IMR-90 (cell line): Measurements from ENCODE around the gene DPEP3. TPM values are rescaled to one million over a fixed set of nuclear protein-coding genes. Genes with fewer than 3 reads are reported as not detected.

ENCODE experiments used
- ATAC-seq: fragments of 200-7000 bp; cut with Tn5 transposase; 2 replicates; pipeline ENCODE4 v1.9.1; 2020; ENCODE audit warnings: low read depth, mild to moderate bottlenecking, moderate library complexity
- BruUV-seq: library from RNA; stranded (reverse); fragments of 400-500 nt; replicated peaks from 2 replicates; lab custom pipeline; 2021; lab: Mats Ljungman, UMichigan
- CTCF ChIA-PET: fragments of 300-600 bp; formaldehyde crosslinking; extraction: SDS; loops from one replicate; lab custom pipeline; 2021; ENCODE audit warnings: antibody characterized with exemption; lab: Yijun Ruan, JAX
- POLR2A ChIA-PET: fragments of 300-600 bp; sonication (Branson Sonifier 250); formaldehyde crosslinking; loops from one replicate; lab custom pipeline; 2022; ENCODE audit warnings: antibody characterized with exemption; ENCODE audit not compliant: unreplicated experiment; lab: Charles Lee
- DNase-seq: peaks from one replicate; pipeline ENCODE4 v3.0.0; 2013
- H2AFZ ChIP-seq: replicated peaks from 2 replicates; pipeline ENCODE3; 2013; ENCODE audit warnings: low read length, mild to moderate bottlenecking; ENCODE audit not compliant: poor library complexity
- H2AK5ac ChIP-seq: 2 replicates; pipeline ENCODE4 v1.6.1; 2013; ENCODE audit warnings: low read depth, low read length, inconsistent platforms
- H2AK9ac ChIP-seq: replicated peaks from 2 replicates; pipeline ENCODE3; 2013; ENCODE audit warnings: mild to moderate bottlenecking, low read depth, low read length, moderate library complexity; ENCODE audit not compliant: poor library complexity
- H2BK120ac ChIP-seq: 2 replicates; pipeline ENCODE4 v1.6.1; 2013; ENCODE audit warnings: low read depth, low read length, inconsistent platforms
- H2BK15ac ChIP-seq: 3 replicates; pipeline ENCODE4 v1.6.1; 2013; ENCODE audit warnings: low read depth, low read length, inconsistent platforms
- H2BK20ac ChIP-seq: 2 replicates; pipeline ENCODE4 v1.6.1; 2013; ENCODE audit warnings: low read depth, mild to moderate bottlenecking, inconsistent platforms, low read length, moderate library complexity
- H2BK5ac ChIP-seq: 2 replicates; pipeline ENCODE4 v1.6.1; 2013; ENCODE audit warnings: mild to moderate bottlenecking, low read depth, low read length, inconsistent platforms; ENCODE audit not compliant: poor library complexity, severe bottlenecking
- H3K14ac ChIP-seq: replicated peaks from 2 replicates; pipeline ENCODE4 v1.6.1; 2013; ENCODE audit warnings: low read depth, low read length, inconsistent platforms
- H3K18ac ChIP-seq: 2 replicates; pipeline ENCODE4 v1.6.1; 2013; ENCODE audit warnings: low read depth, low read length, control low read depth
- H3K23ac ChIP-seq: 2 replicates; pipeline ENCODE4 v1.6.1; 2013; ENCODE audit warnings: low read depth, low read length, inconsistent platforms
- H3K27ac ChIP-seq: 2 replicates; pipeline ENCODE4 v1.5.1; 2013; ENCODE audit warnings: mild to moderate bottlenecking, control low read depth, low read length; ENCODE audit not compliant: insufficient read depth
- H3K27me3 ChIP-seq: 2 replicates; pipeline ENCODE4 v1.6.1; 2013; ENCODE audit warnings: low read length; ENCODE audit not compliant: control insufficient read depth, insufficient read depth
- H3K36me3 ChIP-seq: 2 replicates; pipeline ENCODE4 v1.6.1; 2013; ENCODE audit warnings: low read length, mixed read lengths; ENCODE audit not compliant: control insufficient read depth, insufficient read depth
- H3K4ac ChIP-seq: 2 replicates; pipeline ENCODE4 v1.6.1; 2013; ENCODE audit warnings: low read depth, low read length, inconsistent platforms
- H3K4me1 ChIP-seq: 2 replicates; pipeline ENCODE4 v1.6.1; 2013; ENCODE audit warnings: low read length, mixed read lengths; ENCODE audit not compliant: control insufficient read depth, insufficient read depth
- H3K4me2 ChIP-seq: 2 replicates; pipeline ENCODE4 v1.6.1; 2013; ENCODE audit warnings: low read depth, mild to moderate bottlenecking, control low read depth, low read length, moderate library complexity
- H3K4me3 ChIP-seq: 2 replicates; pipeline ENCODE4 v1.5.1; 2013; ENCODE audit warnings: low read depth, mild to moderate bottlenecking, control low read depth, low read length, moderate library complexity; ENCODE audit not compliant: insufficient read depth
- H3K56ac ChIP-seq: 2 replicates; pipeline ENCODE4 v1.6.1; 2013; ENCODE audit warnings: low read length, inconsistent platforms; ENCODE audit not compliant: insufficient read depth; ENCODE audit errors: extremely low read depth
- H3K79me1 ChIP-seq, 2 experiments: 2 replicates each; pipeline ENCODE4 v1.6.1; 2013; ENCODE audit warnings: low read length in 2 of 2, inconsistent platforms in 1 of 2, low read depth in 1 of 2
- H3K9ac ChIP-seq: 2 replicates; pipeline ENCODE4 v1.6.1; 2013; ENCODE audit warnings: low read depth, low read length, control low read depth
- H3K9me1 ChIP-seq: 2 replicates; pipeline ENCODE4 v1.6.1; 2013; ENCODE audit warnings: low read length, inconsistent platforms; ENCODE audit not compliant: insufficient read depth
- H3K9me3 ChIP-seq: 2 replicates; pipeline ENCODE4 v1.6.1; 2013; ENCODE audit warnings: low read length; ENCODE audit not compliant: control insufficient read depth, insufficient read depth
- H4K20me1 ChIP-seq: 2 replicates; pipeline ENCODE4 v1.6.1; 2013; ENCODE audit warnings: low read length, inconsistent platforms; ENCODE audit not compliant: insufficient read depth
- H4K5ac ChIP-seq: 2 replicates; pipeline ENCODE4 v1.6.1; 2013; ENCODE audit warnings: mild to moderate bottlenecking, low read depth, low read length, control low read depth
- H4K8ac ChIP-seq, 2 experiments: 2 replicates each; pipeline ENCODE4 v1.6.1; 2013; ENCODE audit warnings: low read depth in 2 of 2, low read length in 2 of 2, control low read depth in 1 of 2, inconsistent platforms in 1 of 2
- H4K91ac ChIP-seq: 2 replicates; pipeline ENCODE4 v1.6.1; 2013; ENCODE audit warnings: low read depth, low read length, inconsistent platforms; ENCODE audit not compliant: insufficient read depth
- MAZ ChIP-seq: IDR thresholded peaks from 2 replicates; pipeline ENCODE4 v1.6.1; 2012; ENCODE audit warnings: low read depth, mild to moderate bottlenecking, low read length, improper control_type of control experiment, moderate library complexity, borderline replicate concordance
- POLR2A ChIP-seq: IDR thresholded peaks from 2 replicates; pipeline ENCODE4 v1.6.1; 2012; ENCODE audit warnings: mild to moderate bottlenecking, low read depth, low read length
- RAD21 ChIP-seq: IDR thresholded peaks from 2 replicates; pipeline ENCODE4 v1.6.1; 2012; ENCODE audit warnings: low read length, improper control_type of control experiment
- WGBS, 2 experiments: methylation state at CpG; one replicate each; pipeline versions ENCODE4 v1.1.5 to v1.1.7; 2013; ENCODE audit warnings: missing lambda C conversion rate in 2 of 2; ENCODE audit not compliant: insufficient read length in 1 of 2; ENCODE audit errors: extremely low coverage in 2 of 2; 5-methylcytosine and 5-hydroxymethylcytosine counted together
- dilution Hi-C: fragments of 300-500 bp; cut with HindIII; formaldehyde crosslinking; loops from one replicate; pipeline ENCODE4 v1.14.3; 2018; ENCODE audit warnings: low sequenced_read_pairs; ENCODE audit not compliant: unreplicated experiment
- in situ Hi-C: fragments of 300-500 bp; cut with MboI; formaldehyde crosslinking; loops from 3 replicates; pipeline ENCODE4 v1.14.3; 2019; ENCODE audit warnings: low sequenced_read_pairs, inconsistent platforms, mixed read lengths
- intact Hi-C: fragments of 100-400 bp; cut with micrococcal nuclease; formaldehyde crosslinking; loops from 2 replicates; pipeline ENCODE4 v1.10.0; 2022
- microRNA-seq, 2 experiments: library from miRNA; stranded (forward) in 1 of 2; unstranded in 1 of 2; fragments of 10-50 nt in 1 of 2; fragments of <30 nt in 1 of 2; gene quantifications in 1 of 2; microRNA quantifications in 1 of 2; one replicate each; pipeline versions ENCODE3 to v1.1.0; 2013 to 2020; ENCODE audit not compliant: insufficient read depth in 1 of 2, insufficient read length in 1 of 2, unreplicated experiment in 1 of 2
- polyA plus RNA-seq, 3 experiments: library from polyadenylated mRNA; depleted of rRNA; stranded (reverse); fragments of >200 nt; gene quantifications; 2 replicates each; pipeline ENCODE4 v1.2.3, GENCODE V29; 2012; ENCODE audit warnings: low replicate concordance in 1 of 3
- small RNA-seq, 5 experiments: library from RNA; depleted of rRNA; stranded (forward); fragments of <200 nt; gene quantifications; one replicate each; pipeline ENCODE3, GENCODE V24; 2012
- total RNA-seq: library from RNA; depleted of rRNA; stranded (reverse); fragments of >200 nt; gene quantifications from 2 replicates; pipeline ENCODE4 v1.2.3, GENCODE V29; 2012; rRNA removed
- TF ChIP-seq, protein P1 (sequence below): conservative IDR thresholded peaks from 2 replicates; pipeline ENCODE4 v1.5.1; 2012; ENCODE audit warnings: mild to moderate bottlenecking, low read depth, low read length, improper control_type of control experiment

Gene DPEP3
- total and polyA plus RNA-seq, 2 of the 4 experiments (the other 2 are of a cell fraction), result not detected

DNA sequence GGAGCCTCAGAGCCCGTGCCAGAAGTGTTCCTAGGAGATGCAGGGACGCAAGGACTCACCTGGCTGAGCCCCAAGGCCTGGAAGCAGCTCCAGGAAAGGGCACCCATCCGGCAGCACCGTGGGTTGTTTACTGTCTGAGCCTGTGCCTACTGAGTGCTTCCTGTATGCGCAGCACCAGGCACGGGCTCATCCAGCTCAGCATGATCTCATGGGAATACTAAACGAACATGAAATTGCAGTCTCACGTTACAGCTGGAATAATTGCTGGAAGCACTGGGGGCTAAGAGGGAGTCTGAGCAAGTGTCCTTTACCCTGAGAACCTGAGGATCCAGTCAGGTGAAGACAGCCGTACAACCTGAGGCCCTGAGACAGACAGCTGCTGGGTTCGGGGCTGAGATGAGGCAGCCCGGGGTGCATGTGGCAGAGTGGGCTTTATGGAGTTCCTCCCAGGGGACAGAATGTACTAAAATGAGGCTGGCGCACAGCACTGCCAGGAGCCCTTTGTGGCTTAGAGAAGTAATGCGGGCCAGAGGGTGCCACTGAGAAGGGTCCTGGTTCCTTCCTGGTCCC is 54.0 kb downstream of the DPEP3 start:
- H3K27ac ChIP-seq, result no peak overlapping the region
- H3K14ac ChIP-seq, result no peak overlapping the region
- H2BK15ac ChIP-seq, result no peak overlapping the region
- WGBS, 2 experiments, result 73% methylated on average over 8 of the region's 13 CpGs; no CpG with 5 or more reads in 1 of the 2 experiments
- no peaks in the 10 kb centered on the region for H3K4me1 ChIP-seq
- no peak overlapping the region for H2BK20ac ChIP-seq
- H2AFZ ChIP-seq, result no peak overlapping the region
- no peak overlapping the region for H2BK120ac ChIP-seq
- no peaks in the 10 kb centered on the region for H3K9me3 ChIP-seq
- H3K23ac ChIP-seq, result no peak overlapping the region
- no peaks in the 10 kb centered on the region for H3K27me3 ChIP-seq
- no peak overlapping the region for H3K18ac ChIP-seq
- DNase-seq (peak; percentile 30), ATAC-seq (peak; percentile 9; the same call in 1 of the 2 replicates)
- no peak overlapping the region for H2AK9ac ChIP-seq
- H2BK5ac ChIP-seq, result no peak overlapping the region
- H4K8ac ChIP-seq, result no peak overlapping the region
- no peak overlapping the region for H3K56ac ChIP-seq
- TF ChIP-seq POLR2A (no peak), MAZ (no peak), RAD21 (0 out of 2 replicates have a peak, but pooled peaks have one; percentile 4)
- TF ChIP-seq, protein P1, sequence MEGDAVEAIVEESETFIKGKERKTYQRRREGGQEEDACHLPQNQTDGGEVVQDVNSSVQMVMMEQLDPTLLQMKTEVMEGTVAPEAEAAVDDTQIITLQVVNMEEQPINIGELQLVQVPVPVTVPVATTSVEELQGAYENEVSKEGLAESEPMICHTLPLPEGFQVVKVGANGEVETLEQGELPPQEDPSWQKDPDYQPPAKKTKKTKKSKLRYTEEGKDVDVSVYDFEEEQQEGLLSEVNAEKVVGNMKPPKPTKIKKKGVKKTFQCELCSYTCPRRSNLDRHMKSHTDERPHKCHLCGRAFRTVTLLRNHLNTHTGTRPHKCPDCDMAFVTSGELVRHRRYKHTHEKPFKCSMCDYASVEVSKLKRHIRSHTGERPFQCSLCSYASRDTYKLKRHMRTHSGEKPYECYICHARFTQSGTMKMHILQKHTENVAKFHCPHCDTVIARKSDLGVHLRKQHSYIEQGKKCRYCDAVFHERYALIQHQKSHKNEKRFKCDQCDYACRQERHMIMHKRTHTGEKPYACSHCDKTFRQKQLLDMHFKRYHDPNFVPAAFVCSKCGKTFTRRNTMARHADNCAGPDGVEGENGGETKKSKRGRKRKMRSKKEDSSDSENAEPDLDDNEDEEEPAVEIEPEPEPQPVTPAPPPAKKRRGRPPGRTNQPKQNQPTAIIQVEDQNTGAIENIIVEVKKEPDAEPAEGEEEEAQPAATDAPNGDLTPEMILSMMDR, result no peak
- peaks cover 53% of the 10 kb centered on the region for H4K20me1 ChIP-seq
- no peak overlapping the region for H2AK5ac ChIP-seq
- no peak overlapping the region for H4K91ac ChIP-seq
- in situ Hi-C loops, result loop anchor here (5.0 to 25.0 kb wide), 3 partner anchors 114 to 389 kb away; partner anchors contain the start of gene RIPOR1
- intact Hi-C loops, result no loop called here
- H3K9me1 ChIP-seq, result no peaks in the 10 kb centered on the region
- ChIA-PET CTCF (interaction anchor here (1.3 kb wide), 1 partner anchor 110 kb away, joined by 4 read pairs; no protein-coding TSS in a partner anchor), POLR2A (no interaction called here)
- no peak overlapping the region for H3K4ac ChIP-seq
- H3K4me3 ChIP-seq, result no peak overlapping the region
- no peak overlapping the region for H3K4me2 ChIP-seq
- H3K79me1 ChIP-seq, result peaks cover 5 to 44% of the 10 kb centered on the region in 2 experiments; a peak in 2 of 4 replicates
- no TSS peak for BruUV-seq
- no peak overlapping the region for H4K5ac ChIP-seq
- dilution Hi-C loops, result no loop called here
- no peak overlapping the region for H3K9ac ChIP-seq
- peaks cover 29% of the 10 kb centered on the region for H3K36me3 ChIP-seq

Small RNAs within 50 kb of the gene (microRNA-seq; reads per million reads assigned to microRNA genes)
- not detected for gene RNU6-359P (ENCODE audit: insufficient read depth, insufficient read length)

Small RNAs within 50 kb of the gene (small RNA-seq; reads per million reads assigned to genes)
- 0 to 28.3 (median 0.07) reads per million in 5 experiments for gene RNU6-359P

Other genes starting within 250 kb of the DPEP3 start
- 2.2 and 2.7 TPM in 2 replicates for gene RANBP10, start 173.9 kb downstream of the DPEP3 start, total RNA-seq
- gene RANBP10, start 173.9 kb downstream of the DPEP3 start, polyA plus RNA-seq (2012; rRNA removed), result 12.1 and 13.0 TPM in 2 replicates
- 0.56 and 0.72 TPM in 2 replicates for gene TSNAXIP1, start 173.6 kb downstream of the DPEP3 start, total RNA-seq
- 1.4 and 1.6 TPM in 2 replicates for gene TSNAXIP1, start 173.6 kb downstream of the DPEP3 start, polyA plus RNA-seq (2012; rRNA removed)
- gene THAP11, start 138.2 kb downstream of the DPEP3 start, total RNA-seq, result 13.3 and 13.9 TPM in 2 replicates
- gene THAP11, start 138.2 kb downstream of the DPEP3 start, polyA plus RNA-seq (2012; rRNA removed), result 14.5 and 16.7 TPM in 2 replicates
- gene NUTF2, start 133.6 kb downstream of the DPEP3 start, total RNA-seq, result 42.7 and 55.0 TPM in 2 replicates
- gene NUTF2, start 133.6 kb downstream of the DPEP3 start, polyA plus RNA-seq (2012; rRNA removed), result 361 and 399 TPM in 2 replicates
- gene CENPT, start 132.8 kb downstream of the DPEP3 start, total RNA-seq, result 33.3 TPM in 2 replicates
- 83.1 and 86.4 TPM in 2 replicates for gene CENPT, start 132.8 kb downstream of the DPEP3 start, polyA plus RNA-seq (2012; rRNA removed)
- 33.2 and 34.2 TPM in 2 replicates for gene EDC4, start 107.4 kb downstream of the DPEP3 start, total RNA-seq
- 64.0 and 66.1 TPM in 2 replicates for gene EDC4, start 107.4 kb downstream of the DPEP3 start, polyA plus RNA-seq (2012; rRNA removed)
- not detected in 2 replicates for gene NRN1L, start 95.6 kb downstream of the DPEP3 start, total RNA-seq
- 0.27 and 0.32 TPM in 2 replicates for gene NRN1L, start 95.6 kb downstream of the DPEP3 start, polyA plus RNA-seq (2012; rRNA removed)
- 10.3 and 11.5 TPM in 2 replicates for gene PSKH1, start 87.2 kb downstream of the DPEP3 start, total RNA-seq
- gene PSKH1, start 87.2 kb downstream of the DPEP3 start, polyA plus RNA-seq (2012; rRNA removed), result 26.5 and 26.7 TPM in 2 replicates
- gene CTRL, start 48.6 kb downstream of the DPEP3 start, total RNA-seq, result 0.18 and 0.28 TPM in 2 replicates
- gene CTRL, start 48.6 kb downstream of the DPEP3 start, polyA plus RNA-seq (2012; rRNA removed), result 0.89 and 1.1 TPM in 2 replicates
- gene PSMB10, start 43.6 kb downstream of the DPEP3 start, total RNA-seq, result 25.6 and 28.7 TPM in 2 replicates
- gene PSMB10, start 43.6 kb downstream of the DPEP3 start, polyA plus RNA-seq (2012; rRNA removed), result 36.7 and 50.5 TPM in 2 replicates
- gene LCAT, start 36.4 kb downstream of the DPEP3 start, total RNA-seq, result 1.4 and 1.7 TPM in 2 replicates
- 18.8 and 22.5 TPM in 2 replicates for gene LCAT, start 36.4 kb downstream of the DPEP3 start, polyA plus RNA-seq (2012; rRNA removed)
- 36.4 and 36.6 TPM in 2 replicates for gene SLC12A4, start 11.9 kb downstream of the DPEP3 start, total RNA-seq
- 114 and 132 TPM in 2 replicates for gene SLC12A4, start 11.9 kb downstream of the DPEP3 start, polyA plus RNA-seq (2012; rRNA removed)
- not detected in 2 replicates for gene DPEP2, start 19.0 kb upstream of the DPEP3 start, total RNA-seq
- gene DPEP2, start 19.0 kb upstream of the DPEP3 start, polyA plus RNA-seq (2012; rRNA removed), result not detected in 2 replicates
- gene DPEP2NB, start 35.4 kb upstream of the DPEP3 start, total RNA-seq, result not detected in 2 replicates
- gene DPEP2NB, start 35.4 kb upstream of the DPEP3 start, polyA plus RNA-seq (2012; rRNA removed), result not detected in 2 replicates
- gene DDX28, start 42.7 kb upstream of the DPEP3 start, total RNA-seq, result 8.9 and 10.0 TPM in 2 replicates
- 9.0 and 9.2 TPM in 2 replicates for gene DDX28, start 42.7 kb upstream of the DPEP3 start, polyA plus RNA-seq (2012; rRNA removed)
- gene DUS2, start 42.8 kb upstream of the DPEP3 start, total RNA-seq, result 28.1 and 30.5 TPM in 2 replicates
- gene DUS2, start 42.8 kb upstream of the DPEP3 start, polyA plus RNA-seq (2012; rRNA removed), result 15.8 TPM in 2 replicates
- 14.7 and 21.5 TPM in 2 replicates for gene NFATC3, start 104.9 kb upstream of the DPEP3 start, total RNA-seq
- gene NFATC3, start 104.9 kb upstream of the DPEP3 start, polyA plus RNA-seq (2012; rRNA removed), result 6.3 TPM in 2 replicates